C4-2B (cell line): Measurements from ENCODE around the gene NAV2.

Experiments used
- H3K27ac ChIP-seq: fragments of 450-650 bp; 2 replicates; pipeline ENCODE4 v1.5.1; 2017
- CTCF ChIP-seq: fragments of 450-650 bp; conservative IDR thresholded peaks from 2 replicates; pipeline ENCODE4 v1.5.1; 2017; ENCODE audit warnings: mild to moderate bottlenecking
- ZFX ChIP-seq: fragments of 450-650 bp; IDR thresholded peaks from 2 replicates; pipeline ENCODE4 v1.6.1; 2017

Gene NAV2

GRCh38 chr11:20065406-20065805 lies 352.8 kb downstream of the NAV2 start:
- H3K27ac ChIP-seq = no peak overlapping the region
- TF ChIP-seq CTCF = no peak
- no peak for TF ChIP-seq ZFX

- TF ChIP-seq CTCF (no peak), ZFX (no peak)
- no peak overlapping the region for H3K27ac ChIP-seq
Measured at GRCh38 chr11:20066013-20066782, 353.6 kb downstream of the NAV2 start.

GRCh38 chr11:20066783-20067156 lies 354.1 kb downstream of the NAV2 start:
- H3K27ac ChIP-seq = no peak overlapping the region
- no peak for TF ChIP-seq CTCF
- TF ChIP-seq ZFX = no peak

- H3K27ac ChIP-seq = no peak overlapping the region
- TF ChIP-seq ZFX (no peak), CTCF (no peak)
Measured at GRCh38 chr11:20067665-20068064, 355.0 kb downstream of the NAV2 start.

GRCh38 chr11:20068691-20069090 lies 356.1 kb downstream of the NAV2 start:
- H3K27ac ChIP-seq = no peak overlapping the region
- TF ChIP-seq ZFX = no peak
- TF ChIP-seq CTCF = no peak

- no peak for TF ChIP-seq ZFX
- no peak for TF ChIP-seq CTCF
- no peak overlapping the region for H3K27ac ChIP-seq
Measured at GRCh38 chr11:20070459-20070858, 357.8 kb downstream of the NAV2 start.

GRCh38 chr11:20075627-20076026 lies 363.0 kb downstream of the NAV2 start:
- TF ChIP-seq CTCF (no peak), ZFX (no peak)
- no peak overlapping the region for H3K27ac ChIP-seq
